ENCODE data around the gene PPP2R5E.

The PPP2R5E gene

GRCh38 chr14:63470962-63471793 lies 72.0 kb downstream of the PPP2R5E start:
- DNase-seq (ENCODE audit: low read depth in 2 of 2) = no peak

GRCh38 chr14:63468294-63468693 lies 74.9 kb downstream of the PPP2R5E start:
- no peak for DNase-seq (ENCODE audit: low read depth in 2 of 2)

- no peak for DNase-seq (ENCODE audit: low read depth in 2 of 2)
These were observed 75.6 kb downstream of the PPP2R5E start for GRCh38 chr14:63467440-63468072.

GRCh38 chr14:63465347-63465746 lies 77.8 kb downstream of the PPP2R5E start:
- DNase-seq (ENCODE audit: low read depth in 2 of 2) = no peak

- no peak for DNase-seq (ENCODE audit: low read depth in 2 of 2)
These were observed 82.4 kb downstream of the PPP2R5E start for GRCh38 chr14:63460680-63461369.

- no peak for DNase-seq (ENCODE audit: low read depth in 2 of 2)
These were observed 83.4 kb downstream of the PPP2R5E start for GRCh38 chr14:63459738-63460137.

GRCh38 chr14:63457498-63457897 lies 85.7 kb downstream of the PPP2R5E start:
- no peak for DNase-seq (ENCODE audit: low read depth in 2 of 2)

GRCh38 chr14:63454863-63455622 lies 88.1 kb downstream of the PPP2R5E start:
- no peak for DNase-seq (ENCODE audit: low read depth in 2 of 2)

GRCh38 chr14:63454436-63454835 lies 88.7 kb downstream of the PPP2R5E start:
- no peak for DNase-seq (ENCODE audit: low read depth in 2 of 2)

- no peak for DNase-seq (ENCODE audit: low read depth in 2 of 2)
These were observed 89.7 kb downstream of the PPP2R5E start for GRCh38 chr14:63453443-63453936.

- DNase-seq (ENCODE audit: low read depth in 2 of 2) = no peak
These were observed 90.4 kb downstream of the PPP2R5E start for GRCh38 chr14:63452796-63453195.

GRCh38 chr14:63448841-63449240 lies 94.3 kb downstream of the PPP2R5E start:
- DNase-seq (ENCODE audit: low read depth in 2 of 2) = no peak

- DNase-seq (ENCODE audit: low read depth in 2 of 2) = no peak
These were observed 98.6 kb downstream of the PPP2R5E start for GRCh38 chr14:63444588-63444987.

GRCh38 chr14:63443988-63444387 lies 99.2 kb downstream of the PPP2R5E start:
- no peak for DNase-seq (ENCODE audit: low read depth in 2 of 2)

- DNase-seq (ENCODE audit: low read depth in 2 of 2) = no peak
These were observed 99.8 kb downstream of the PPP2R5E start for GRCh38 chr14:63443361-63443760.

GRCh38 chr14:63438065-63438757 lies 105.0 kb downstream of the PPP2R5E start:
- DNase-seq (ENCODE audit: low read depth in 2 of 2) = no peak

GRCh38 chr14:63436286-63437098 lies 106.7 kb downstream of the PPP2R5E start:
- no peak for DNase-seq (ENCODE audit: low read depth in 2 of 2)

GRCh38 chr14:63435838-63436237 lies 107.3 kb downstream of the PPP2R5E start:
- no peak for DNase-seq (ENCODE audit: low read depth in 2 of 2)

GRCh38 chr14:63435204-63435603 lies 108.0 kb downstream of the PPP2R5E start:
- no peak for DNase-seq (ENCODE audit: low read depth in 2 of 2)

- DNase-seq (ENCODE audit: low read depth in 2 of 2) = no peak
These were observed 110.2 kb downstream of the PPP2R5E start for GRCh38 chr14:63432888-63433552.
